Duodenal mucosa (tissue), 2 donors: Measurements from ENCODE around the gene ING4.

Experiments used
- H3K27ac ChIP-seq: one replicate; pipeline ENCODE4 v1.7.0; 2013; ENCODE audit warnings: low read depth, low read length
- H3K27me3 ChIP-seq, 2 donors: one replicate each; pipeline ENCODE4 v1.7.0; 2013; ENCODE audit warnings: low read length in 2 of 2, control low read depth in 1 of 2; ENCODE audit not compliant: insufficient read depth in 2 of 2, control insufficient read depth in 1 of 2
- H3K36me3 ChIP-seq, 2 donors: one replicate each; pipeline ENCODE4 v1.7.0; 2013; ENCODE audit warnings: low read length in 2 of 2, control low read depth in 1 of 2; ENCODE audit not compliant: insufficient read depth in 2 of 2, control insufficient read depth in 1 of 2
- H3K4me1 ChIP-seq, 2 donors: one replicate each; pipeline ENCODE4 v1.7.0; 2013; ENCODE audit warnings: low read length in 2 of 2, control low read depth in 1 of 2; ENCODE audit not compliant: insufficient read depth in 2 of 2, control insufficient read depth in 1 of 2
- H3K4me3 ChIP-seq, 2 donors: one replicate each; pipeline ENCODE4 v1.7.0; 2013; ENCODE audit warnings: low read length in 2 of 2, low read depth in 1 of 2
- H3K9ac ChIP-seq, 2 donors: one replicate each; pipeline ENCODE4 v1.7.0; 2013; ENCODE audit warnings: low read length in 2 of 2, low read depth in 1 of 2
- H3K9me3 ChIP-seq, 2 donors: one replicate each; pipeline ENCODE4 v1.7.0; 2013; ENCODE audit warnings: low read length in 2 of 2, control low read depth in 1 of 2; ENCODE audit not compliant: control insufficient read depth in 1 of 2

Gene ING4

DNA sequence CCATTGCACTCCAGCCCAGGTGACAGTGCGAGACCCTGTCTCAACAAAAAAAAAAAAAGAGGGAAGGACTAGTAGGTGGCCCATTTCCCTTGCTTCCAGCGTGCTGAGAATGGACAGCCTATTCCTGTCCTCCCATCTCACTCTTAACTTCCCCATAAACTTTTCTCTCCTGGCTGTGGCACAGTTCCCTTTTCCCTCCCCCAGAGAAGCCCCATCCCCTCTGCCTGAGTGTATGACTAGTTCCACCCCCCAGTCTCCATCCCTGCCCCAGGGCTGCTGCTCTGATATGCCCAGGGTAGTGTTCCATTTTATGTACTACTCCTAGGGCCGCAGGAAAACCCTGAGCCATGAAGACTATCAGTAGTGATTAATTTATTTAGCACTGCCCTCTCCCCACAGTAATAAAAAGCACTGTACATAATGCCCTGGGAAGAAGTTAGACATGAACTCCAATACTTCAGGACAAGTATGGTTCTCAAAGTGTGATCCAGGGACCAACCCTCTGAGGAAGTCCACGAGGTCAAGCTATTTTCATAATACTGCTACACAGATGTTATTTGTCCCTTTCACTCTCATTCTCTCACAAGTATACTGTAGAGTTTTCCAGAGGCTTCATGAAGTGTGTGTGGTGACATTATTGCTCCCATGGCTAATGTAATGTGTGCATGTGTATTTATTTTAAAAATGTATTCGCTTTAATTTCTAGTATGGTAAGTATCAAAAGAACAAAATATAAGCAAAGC lies 44.3 kb downstream of the ING4 start:
- Histone ChIP-seq H3K4me1 (peaks cover 5 to 6% of the 10 kb centered on the region in 2 donors), H3K36me3 (peaks cover 13 to 22% of the 10 kb centered on the region in 2 donors), H3K9me3 (no peaks in the 10 kb centered on the region), H3K9ac (no peak overlapping the region), H3K27ac (no peak overlapping the region), H3K4me3 (no peak overlapping the region), H3K27me3 (no peaks in the 10 kb centered on the region)

DNA sequence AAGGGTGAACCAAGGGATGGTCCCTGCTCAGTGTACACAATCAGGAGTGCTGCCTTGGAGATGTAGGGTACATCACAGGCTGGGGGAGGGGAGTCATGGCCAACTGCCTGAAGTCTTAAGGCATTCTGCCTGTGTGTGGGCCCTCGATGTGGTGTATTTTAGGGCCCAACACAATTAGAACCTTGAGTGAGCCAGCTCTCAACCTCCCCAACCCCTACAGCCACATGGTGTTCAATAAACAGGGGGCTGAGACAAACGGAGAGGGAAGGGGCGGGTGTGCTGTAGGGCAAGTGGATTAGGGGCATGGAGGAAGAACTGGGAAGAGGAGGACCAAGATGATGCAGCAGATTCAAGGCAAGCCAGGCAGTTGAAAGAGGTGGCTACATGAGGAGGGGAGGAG lies 47.1 kb downstream of the ING4 start:
- H3K27me3 ChIP-seq, result no peaks in the 10 kb centered on the region
- H3K9ac ChIP-seq, result no peak overlapping the region
- H3K4me1 ChIP-seq, result peaks cover 22 to 25% of the 10 kb centered on the region in 2 donors
- H3K36me3 ChIP-seq, result peaks cover 8 to 13% of the 10 kb centered on the region in 2 donors
- H3K9me3 ChIP-seq, result no peaks in the 10 kb centered on the region
- no peak overlapping the region for H3K27ac ChIP-seq
- no peak overlapping the region for H3K4me3 ChIP-seq

GRCh38 chr12:6614513-6615172 lies 48.3 kb downstream of the ING4 start:
- no peaks in the 10 kb centered on the region for H3K27me3 ChIP-seq
- H3K27ac ChIP-seq, result peak overlapping the region; percentile 90
- H3K4me1 ChIP-seq, result peaks cover 22 to 25% of the 10 kb centered on the region in 2 donors
- H3K9ac ChIP-seq, result peak overlapping the region; percentile 13 to 53
- H3K9me3 ChIP-seq, result no peaks in the 10 kb centered on the region
- H3K36me3 ChIP-seq, result peaks cover 4% of the 10 kb centered on the region in 2 donors
- H3K4me3 ChIP-seq, result no peak overlapping the region

DNA sequence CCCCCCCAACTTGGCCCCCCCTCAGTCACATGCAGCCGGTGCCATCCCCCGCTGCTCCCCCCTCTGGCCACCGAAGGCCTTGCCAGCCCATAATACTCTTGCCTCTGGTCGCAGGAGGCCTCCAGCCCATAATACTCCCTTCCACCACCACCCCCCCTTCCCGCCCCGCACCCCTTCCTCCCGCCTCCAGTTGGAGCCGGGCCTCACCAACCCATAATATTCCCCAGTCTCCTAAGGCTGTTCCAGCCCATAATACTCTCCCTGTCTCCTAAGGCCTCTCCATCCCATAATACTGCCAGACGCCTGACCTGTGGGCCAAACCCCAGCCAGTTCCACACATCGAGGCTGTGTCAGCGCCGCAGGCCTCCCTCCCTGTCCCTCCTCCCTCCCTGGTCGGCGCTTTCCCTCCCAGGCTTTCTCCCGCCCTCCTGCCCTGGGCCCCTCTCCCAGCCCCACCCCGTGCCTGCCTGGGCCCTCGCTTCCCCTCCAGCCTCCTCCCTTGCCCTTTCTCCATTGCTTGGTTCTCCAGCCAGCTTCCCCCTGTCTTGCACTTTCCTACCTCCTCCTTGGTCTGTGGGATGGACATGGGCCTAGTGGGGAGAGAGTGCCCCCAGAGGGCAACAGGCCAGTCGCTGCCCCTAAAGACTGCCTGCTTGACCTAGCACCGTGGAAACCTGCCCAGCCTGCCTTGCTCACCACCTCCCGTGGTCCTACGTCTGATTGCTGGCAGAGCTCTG lies 49.0 kb downstream of the ING4 start:
- Histone ChIP-seq H3K9me3 (no peaks in the 10 kb centered on the region), H3K27me3 (no peaks in the 10 kb centered on the region), H3K9ac (peak overlapping the region; percentile 13 to 53), H3K4me3 (peak overlapping the region in 1 of 2 donors; percentile 48), H3K4me1 (peaks cover 22 to 25% of the 10 kb centered on the region in 2 donors), H3K27ac (peak overlapping the region; percentile 90), H3K36me3 (no peaks in the 10 kb centered on the region)

DNA sequence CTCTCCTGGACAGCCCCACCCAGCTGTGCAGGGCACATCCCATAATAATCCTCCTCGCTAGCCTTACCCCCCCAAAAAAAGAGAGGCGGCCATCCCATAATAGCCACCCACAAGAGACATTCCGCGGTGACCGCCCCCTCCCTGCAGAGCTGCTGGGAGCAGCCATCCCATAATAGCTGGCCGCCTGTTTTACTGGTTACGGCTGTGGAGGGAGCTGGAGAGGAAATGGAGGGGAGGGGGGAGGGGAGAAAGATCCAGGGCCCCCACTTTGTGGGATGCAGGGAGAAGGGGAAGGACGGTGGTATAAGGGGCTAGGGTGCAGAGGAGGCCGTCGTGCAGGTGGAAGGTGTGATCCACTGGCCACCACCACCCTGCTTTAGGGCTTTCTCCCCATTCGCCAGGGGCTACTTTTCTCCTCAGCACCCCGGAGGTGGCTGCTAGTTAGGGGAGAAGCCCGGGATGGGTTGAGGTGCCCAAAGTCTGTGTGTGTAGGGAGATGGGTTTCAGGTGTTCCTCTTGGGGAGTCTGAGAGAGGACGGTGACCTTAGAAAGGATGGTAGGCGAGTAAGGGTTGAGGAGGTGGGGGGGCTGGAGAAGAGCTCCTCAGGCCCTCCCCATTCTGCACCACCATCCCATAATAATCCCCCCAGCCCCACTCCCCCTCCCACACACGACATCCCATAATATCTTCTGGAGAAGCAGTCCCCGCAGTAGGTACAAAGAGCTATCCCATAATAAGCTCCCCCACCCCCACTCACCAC lies 49.7 kb downstream of the ING4 start:
- H3K4me3 ChIP-seq, result peak overlapping the region; percentile 47 to 48
- peak overlapping the region; percentile 90 for H3K27ac ChIP-seq
- peak overlapping the region; percentile 39 to 57 for H3K9ac ChIP-seq
- no peaks in the 10 kb centered on the region for H3K9me3 ChIP-seq
- H3K36me3 ChIP-seq, result no peaks in the 10 kb centered on the region
- H3K4me1 ChIP-seq, result peaks cover 23 to 27% of the 10 kb centered on the region in 2 donors
- no peaks in the 10 kb centered on the region for H3K27me3 ChIP-seq

DNA sequence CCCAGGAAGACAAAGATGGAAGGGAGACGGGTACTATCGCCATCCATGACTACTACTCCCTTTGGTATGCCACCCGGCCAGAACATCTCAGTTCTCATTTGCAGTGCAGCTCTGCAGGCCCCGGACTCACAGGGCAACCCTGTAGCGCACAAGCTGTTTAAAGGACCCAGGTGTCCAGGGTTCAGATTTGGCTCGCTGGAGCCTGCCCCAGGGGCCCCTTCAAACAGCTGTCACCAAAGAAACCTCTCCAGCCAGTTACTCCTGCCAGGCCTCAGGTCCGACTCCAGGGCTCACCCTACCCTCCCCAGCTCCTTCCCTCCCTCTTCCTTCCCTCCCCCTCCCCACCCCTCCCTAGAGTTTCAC lies 50.3 kb downstream of the ING4 start:
- peak overlapping the region; percentile 2 to 39 for H3K9ac ChIP-seq
- H3K27me3 ChIP-seq, result no peaks in the 10 kb centered on the region
- no peaks in the 10 kb centered on the region for H3K9me3 ChIP-seq
- no peak overlapping the region for H3K27ac ChIP-seq
- peak overlapping the region in 1 of 2 donors; percentile 48 for H3K4me3 ChIP-seq
- H3K36me3 ChIP-seq, result no peaks in the 10 kb centered on the region
- H3K4me1 ChIP-seq, result peaks cover 29 to 33% of the 10 kb centered on the region in 2 donors

DNA sequence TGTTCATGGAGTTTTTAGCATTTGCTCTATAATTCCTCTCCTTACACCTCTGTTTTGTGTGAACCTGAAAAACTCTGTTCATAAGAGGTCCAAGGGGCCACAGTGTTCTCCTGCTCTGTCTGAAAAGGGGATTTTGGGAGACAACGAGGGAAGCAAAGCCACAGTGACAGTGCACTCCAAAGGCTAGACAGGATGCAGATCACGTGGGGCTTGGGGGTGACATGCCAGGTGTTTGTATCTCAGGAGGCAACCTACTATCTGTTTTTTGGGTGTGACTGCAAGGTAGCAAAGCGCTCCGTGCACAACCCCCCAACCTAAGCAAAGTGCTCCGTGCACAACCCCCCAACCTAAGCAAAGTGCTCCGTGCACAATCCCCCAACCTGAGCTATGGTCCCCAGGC lies 50.7 kb downstream of the ING4 start:
- no peaks in the 10 kb centered on the region for H3K27me3 ChIP-seq
- H3K36me3 ChIP-seq, result no peaks in the 10 kb centered on the region
- H3K27ac ChIP-seq, result no peak overlapping the region
- H3K9ac ChIP-seq, result peak overlapping the region; percentile 2 to 39
- no peaks in the 10 kb centered on the region for H3K9me3 ChIP-seq
- H3K4me3 ChIP-seq, result no peak overlapping the region
- H3K4me1 ChIP-seq, result peaks cover 30 to 35% of the 10 kb centered on the region in 2 donors

DNA sequence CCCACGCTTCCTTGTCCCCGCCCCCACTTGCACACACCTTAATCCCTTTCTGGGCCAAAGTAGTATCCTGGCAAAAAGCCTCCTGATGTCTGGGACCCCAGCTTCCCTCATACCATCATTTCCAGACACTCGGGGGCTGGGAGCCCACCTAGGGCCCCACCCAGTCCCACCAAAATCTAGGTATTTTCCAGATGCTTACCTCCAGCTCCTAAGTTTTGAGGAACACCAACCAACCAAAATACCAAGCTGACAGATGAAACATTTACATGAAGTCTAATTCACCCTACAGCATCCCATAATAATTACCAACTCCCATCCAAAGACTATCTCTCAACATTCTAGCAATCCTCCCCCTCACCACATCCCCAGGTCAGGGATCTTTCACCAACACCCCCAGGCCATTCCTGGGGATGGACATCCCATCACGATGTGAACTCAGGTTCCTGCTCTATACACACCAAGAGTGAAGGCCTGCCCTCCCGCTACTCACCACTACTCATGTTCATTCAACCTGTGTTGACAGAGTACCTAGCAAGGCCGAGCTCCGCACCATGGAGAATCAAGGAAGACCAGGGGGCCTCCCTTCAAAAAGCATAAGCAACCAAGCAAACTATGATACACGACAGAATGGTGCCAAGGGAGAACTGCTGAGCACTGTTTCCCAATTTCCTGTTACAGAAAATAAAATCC lies 54.2 kb downstream of the ING4 start:
- Histone ChIP-seq H3K36me3 (peaks cover 0 to 2% of the 10 kb centered on the region in 2 donors), H3K4me1 (peaks cover 50% of the 10 kb centered on the region in 2 donors), H3K9ac (no peak overlapping the region), H3K4me3 (no peak overlapping the region), H3K9me3 (no peaks in the 10 kb centered on the region), H3K27ac (no peak overlapping the region), H3K27me3 (no peaks in the 10 kb centered on the region)

GRCh38 chr12:6607751-6608591 lies 54.9 kb downstream of the ING4 start:
- H3K4me1 ChIP-seq, result peaks cover 53 to 54% of the 10 kb centered on the region in 2 donors
- peaks cover 1 to 4% of the 10 kb centered on the region in 2 donors for H3K36me3 ChIP-seq
- H3K4me3 ChIP-seq, result peak overlapping the region in 1 of 2 donors; percentile 32

More at GRCh38 chr12:6607751-6608591, 54.9 kb downstream of the ING4 start:
- no peaks in the 10 kb centered on the region for H3K9me3 ChIP-seq
- H3K27ac ChIP-seq, result peak overlapping the region; percentile 89
- no peaks in the 10 kb centered on the region for H3K27me3 ChIP-seq
- no peak overlapping the region for H3K9ac ChIP-seq
